ENCODE results near the gene TRRAP. TPM values are rescaled to one million over a fixed set of nuclear protein-coding genes. Genes with fewer than 3 reads are reported as not detected.

The TRRAP gene
- total and polyA plus RNA-seq, 2 experiments from 2014 or later, result 14.9 to 58.7 TPM

- Histone ChIP-seq H3K27me3 (ENCODE audit: insufficient read depth) (no peaks in the 10 kb centered on the region), H3K27ac (ENCODE audit: low read depth) (no peak overlapping the region), H4K20me1 (replicated peaks; ENCODE audit: insufficient read depth) (0 out of 2 replicates have a peak, but pooled peaks cover 3% of the 10 kb centered on the region), H2AFZ (no peak overlapping the region), H3K4me3 (no peak overlapping the region), H3K4me1 (ENCODE audit: insufficient read depth) (no peaks in the 10 kb centered on the region), H3K9me2 (ENCODE audit: insufficient read depth) (no peaks in the 10 kb centered on the region), H3K36me3 (ENCODE audit: insufficient read depth) (peaks cover 50% of the 10 kb centered on the region), H3F3A (replicated peaks; ENCODE audit: low read depth) (no peaks in the 10 kb centered on the region), H3K4me2 (no peak overlapping the region), H3K79me2 (replicated peaks; ENCODE audit: insufficient read depth) (no peaks in the 10 kb centered on the region)
- no peaks in the 10 kb centered on the region for H3K9me3 Mint-ChIP-seq
- no peak overlapping the region for H3K4me3 Mint-ChIP-seq
- H3K36me3 Mint-ChIP-seq (ENCODE audit: low read depth), result peaks cover 91% of the 10 kb centered on the region
- TF ChIP-seq ZNF331 (CRISPR knock-in tag; IDR thresholded peaks at IDR 0.05; ENCODE audit: low read depth) (no peak), NANOG (IDR thresholded peaks at IDR 0.05; ENCODE audit: borderline replicate concordance) (no peak), ZNF462 (CRISPR knock-in tag; IDR thresholded peaks at IDR 0.05) (no peak), POLR2AphosphoS5 (IDR thresholded peaks at IDR 0.05; ENCODE audit: low read depth) (no peak), CREB1 (CRISPR knock-in tag; IDR thresholded peaks at IDR 0.05; ENCODE audit: low read depth) (no peak), ZNF114 (CRISPR knock-in tag; IDR thresholded peaks at IDR 0.05) (no peak), ETS1 (IDR thresholded peaks at IDR 0.05) (no peak), JUNB (IDR thresholded peaks at IDR 0.05; ENCODE audit: unreplicated experiment) (no peak), CTCF (conservative IDR thresholded peaks at IDR 0.05; ENCODE audit: low read depth in 2 of 2) (no peak), REST (IDR thresholded peaks at IDR 0.05; ENCODE audit: unreplicated experiment) (no peak), EZH2 (IDR thresholded peaks at IDR 0.05; ENCODE audit: low read depth, unreplicated experiment) (no peak), EZH2phosphoT487 (IDR thresholded peaks at IDR 0.05; ENCODE audit: unreplicated experiment) (no peak), STAT1 (IDR thresholded peaks at IDR 0.05; ENCODE audit: unreplicated experiment) (no peak)
- ATAC-seq (no peak), DNase-seq (ENCODE audit: low spot score) (no peak)
- no peaks in the 10 kb centered on the region for H3K27me3 Mint-ChIP-seq (ENCODE audit: insufficient read depth, low read depth, poor library complexity)
- H3K27ac Mint-ChIP-seq, result no peak overlapping the region; the same call in 1 of the 2 replicates
- no peaks in the 10 kb centered on the region for H3K4me1 Mint-ChIP-seq
Measured at GRCh38 chr7:98957766-98958165, 79.4 kb downstream of the TRRAP start.

Data from GM23338 (cell line).